H9 (cell line): ENCODE measurements around the gene CEP350. TPM values are rescaled to one million over a fixed set of nuclear protein-coding genes. Genes with fewer than 3 reads are reported as not detected.

Source experiments
- DNase-seq: peaks from one replicate; pipeline ENCODE4 v3.0.0-alpha.2; 2017
- H2AFZ ChIP-seq: one replicate; pipeline ENCODE4 v1.6.1; 2013; ENCODE audit warnings: mild to moderate bottlenecking, low read length, control low read depth, moderate library complexity
- H2AK5ac ChIP-seq: 2 replicates; pipeline ENCODE4 v1.6.1; 2013; ENCODE audit warnings: low read length, control low read depth, mixed read lengths; ENCODE audit not compliant: insufficient read length
- H2BK120ac ChIP-seq: one replicate; pipeline ENCODE4 v1.6.1; 2013; ENCODE audit warnings: low read depth, mild to moderate bottlenecking, low read length, control low read depth, inconsistent platforms; ENCODE audit not compliant: poor library complexity, severe bottlenecking
- H2BK12ac ChIP-seq: 2 replicates; pipeline ENCODE4 v1.6.1; 2013; ENCODE audit warnings: low read length, control low read depth, mixed read lengths, low read depth; ENCODE audit not compliant: insufficient read length
- H2BK15ac ChIP-seq: 2 replicates; pipeline ENCODE4 v1.6.1; 2013; ENCODE audit warnings: low read depth, low read length, control low read depth
- H2BK20ac ChIP-seq: one replicate; pipeline ENCODE4 v1.6.1; 2013; ENCODE audit warnings: low read depth, mild to moderate bottlenecking, low read length, control low read depth, inconsistent platforms; ENCODE audit not compliant: poor library complexity, severe bottlenecking
- H2BK5ac ChIP-seq: 2 replicates; pipeline ENCODE4 v1.6.1; 2013; ENCODE audit warnings: low read length, control low read depth, mixed read lengths; ENCODE audit not compliant: insufficient read length
- H3K14ac ChIP-seq: 2 replicates; pipeline ENCODE4 v1.6.1; 2013; ENCODE audit warnings: low read length, control low read depth; ENCODE audit not compliant: insufficient read depth
- H3K18ac ChIP-seq: 2 replicates; pipeline ENCODE4 v1.6.1; 2013; ENCODE audit warnings: low read depth, mild to moderate bottlenecking, mixed read lengths, low read length, control low read depth; ENCODE audit not compliant: insufficient read length
- H3K23ac ChIP-seq: 2 replicates; pipeline ENCODE4 v1.6.1; 2013; ENCODE audit warnings: low read length, control low read depth, mixed read lengths, low read depth; ENCODE audit not compliant: insufficient read length
- H3K23me2 ChIP-seq: 2 replicates; pipeline ENCODE4 v1.6.1; 2013; ENCODE audit warnings: low read depth, mild to moderate bottlenecking, mixed read lengths, low read length, control low read depth; ENCODE audit not compliant: insufficient read length, poor library complexity, severe bottlenecking
- H3K27ac ChIP-seq: 2 replicates; pipeline ENCODE4 v1.5.1; 2013; ENCODE audit warnings: low read length, control low read depth, mixed read lengths, low read depth; ENCODE audit not compliant: insufficient read length
- H3K27me3 ChIP-seq: 2 replicates; pipeline ENCODE4 v1.6.1; 2013; ENCODE audit warnings: low read length, control low read depth, inconsistent platforms; ENCODE audit not compliant: insufficient read depth
- H3K4ac ChIP-seq: 2 replicates; pipeline ENCODE4 v1.6.1; 2013; ENCODE audit warnings: low read depth, mild to moderate bottlenecking, control low read depth, inconsistent platforms, low read length, moderate library complexity
- H3K4me1 ChIP-seq: 2 replicates; pipeline ENCODE4 v1.6.1; 2013; ENCODE audit warnings: low read length, control low read depth, inconsistent platforms; ENCODE audit not compliant: insufficient read depth
- H3K4me2 ChIP-seq: 2 replicates; pipeline ENCODE4 v1.6.1; 2013; ENCODE audit warnings: low read length, control low read depth, mixed read lengths; ENCODE audit not compliant: insufficient read length, insufficient read depth
- H3K56ac ChIP-seq: 2 replicates; pipeline ENCODE4 v1.6.1; 2013; ENCODE audit warnings: low read depth, mild to moderate bottlenecking, mixed read lengths, low read length, control low read depth; ENCODE audit not compliant: insufficient read length
- H3K79me1 ChIP-seq: 2 replicates; pipeline ENCODE4 v1.6.1; 2013; ENCODE audit warnings: low read depth, mild to moderate bottlenecking, moderate library complexity, low read length, control low read depth, inconsistent platforms; ENCODE audit not compliant: insufficient read depth, poor library complexity, severe bottlenecking
- H3K79me2 ChIP-seq: 2 replicates; pipeline ENCODE4 v1.6.1; 2013; ENCODE audit warnings: low read length, control low read depth, inconsistent platforms; ENCODE audit not compliant: insufficient read depth
- H3K9ac ChIP-seq: 2 replicates; pipeline ENCODE4 v1.6.1; 2013; ENCODE audit warnings: low read length, control low read depth, mixed read lengths; ENCODE audit not compliant: insufficient read length; ENCODE audit errors: extremely low read depth
- H3K9me3 ChIP-seq: one replicate; pipeline ENCODE4 v1.6.1; 2013; ENCODE audit warnings: low read depth, low read length, inconsistent platforms; ENCODE audit not compliant: control insufficient read depth
- H3T11ph ChIP-seq: one replicate; pipeline ENCODE4 v1.6.1; 2013; ENCODE audit warnings: mild to moderate bottlenecking, low read length, control low read depth, inconsistent platforms
- H4K20me1 ChIP-seq: one replicate; pipeline ENCODE4 v1.6.1; 2013; ENCODE audit not compliant: control insufficient read depth, insufficient read length, insufficient read depth
- H4K5ac ChIP-seq: 2 replicates; pipeline ENCODE4 v1.6.1; 2013; ENCODE audit warnings: low read depth, mild to moderate bottlenecking, mixed read lengths, low read length, control low read depth; ENCODE audit not compliant: insufficient read length
- H4K8ac ChIP-seq: replicated peaks from 2 replicates; pipeline ENCODE4 v1.6.1; 2013; ENCODE audit warnings: low read length, control low read depth, mixed read lengths, low read depth; ENCODE audit not compliant: insufficient read length
- H4K91ac ChIP-seq: 2 replicates; pipeline ENCODE4 v1.6.1; 2013; ENCODE audit warnings: low read depth, mild to moderate bottlenecking, moderate library complexity, mixed read lengths, low read length, control low read depth; ENCODE audit not compliant: insufficient read length
- H3K27ac Mint-ChIP-seq, 3 experiments: 2 replicates in 2 of 3; 3 replicates in 1 of 3; pipeline ENCODE4 v1.8.0; 2020 to 2021; ENCODE audit warnings: mixed read lengths in 3 of 3, mild to moderate bottlenecking in 1 of 3, moderate library complexity in 1 of 3
- H3K27me3 Mint-ChIP-seq: 2 replicates; pipeline ENCODE4 v1.8.0; 2021; ENCODE audit warnings: low read depth, mild to moderate bottlenecking, moderate library complexity, mixed read lengths
- H3K36me3 Mint-ChIP-seq, 3 experiments: 2 replicates in 2 of 3; 3 replicates in 1 of 3; pipeline ENCODE4 v1.8.0; 2020 to 2021; ENCODE audit warnings: low read depth in 3 of 3, mixed read lengths in 3 of 3; ENCODE audit not compliant: insufficient read depth in 1 of 3
- H3K4me1 Mint-ChIP-seq, 2 experiments: 2 replicates each; pipeline ENCODE4 v1.8.0; 2020; ENCODE audit warnings: mixed read lengths in 2 of 2
- H3K4me3 Mint-ChIP-seq, 2 experiments: 2 replicates in 1 of 2; 3 replicates in 1 of 2; pipeline ENCODE4 v1.8.0; 2020 to 2021; ENCODE audit warnings: mild to moderate bottlenecking in 2 of 2, mixed read lengths in 2 of 2, moderate library complexity in 1 of 2
- H3K9me3 Mint-ChIP-seq, 2 experiments: 2 replicates in 1 of 2; 3 replicates in 1 of 2; pipeline ENCODE4 v1.8.0; 2020; ENCODE audit warnings: mild to moderate bottlenecking in 2 of 2, mixed read lengths in 2 of 2, moderate library complexity in 1 of 2
- WGBS: extraction: QIAGEN DNeasy Blood & Tissue Kit; methylation state at CpG from one replicate; pipeline ENCODE4 v1.1.7; 2013; ENCODE audit warnings: missing lambda C conversion rate, low lambda C conversion rate, mixed read lengths; ENCODE audit not compliant: insufficient read length; ENCODE audit errors: extremely low coverage; 5-methylcytosine and 5-hydroxymethylcytosine counted together
- total RNA-seq: library from RNA; stranded (reverse); gene quantifications from 2 replicates; pipeline ENCODE4 v1.2.1, GENCODE V29; 2021
- TF ChIP-seq, protein P1 (sequence below): fragments of 200-600 bp; sonication (generic); conservative IDR thresholded peaks from 3 replicates; pipeline ENCODE4 v1.8.0; 2021; ENCODE audit warnings: antibody characterized with exemption, mild to moderate bottlenecking

The CEP350 gene
- total RNA-seq, 1 experiment from 2014 or later, result 39.2 TPM

DNA sequence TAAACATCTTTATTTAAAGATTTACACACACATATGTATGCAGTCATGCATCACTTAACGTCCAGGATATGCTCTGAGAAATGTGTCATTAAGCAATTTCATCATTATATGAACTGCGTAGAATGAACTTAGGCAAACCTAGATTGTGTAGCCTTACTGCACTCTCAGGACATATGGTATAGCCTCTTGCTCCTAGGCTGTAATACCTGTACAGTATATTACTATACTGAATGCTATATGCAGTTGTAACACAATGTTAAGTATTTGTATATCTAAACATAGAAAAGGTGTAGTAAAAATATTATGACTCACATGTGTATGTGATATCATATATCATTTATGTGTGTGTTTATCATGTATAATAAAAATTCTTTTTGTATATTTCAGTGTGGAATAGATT, 126.9 kb downstream of the CEP350 start:
- no peak overlapping the region for H3K18ac ChIP-seq
- no peaks in the 10 kb centered on the region for H3K4me1 ChIP-seq
- H3K56ac ChIP-seq, result no peak overlapping the region
- no peak overlapping the region for H4K8ac ChIP-seq
- Mint-ChIP-seq H3K27me3 (no peaks in the 10 kb centered on the region), H3K9me3 (no peaks in the 10 kb centered on the region), H3K4me3 (no peak overlapping the region), H3K4me1 (no peaks in the 10 kb centered on the region), H3K36me3 (peaks cover 0 to 23% (median 18%) of the 10 kb centered on the region in 3 experiments; a peak in 5 of 7 replicates), H3K27ac (no peak overlapping the region)
- no peaks in the 10 kb centered on the region for H3K9me3 ChIP-seq
- H3K9ac ChIP-seq, result no peak overlapping the region
- no peak overlapping the region for H3K14ac ChIP-seq
- TF ChIP-seq, protein P1, sequence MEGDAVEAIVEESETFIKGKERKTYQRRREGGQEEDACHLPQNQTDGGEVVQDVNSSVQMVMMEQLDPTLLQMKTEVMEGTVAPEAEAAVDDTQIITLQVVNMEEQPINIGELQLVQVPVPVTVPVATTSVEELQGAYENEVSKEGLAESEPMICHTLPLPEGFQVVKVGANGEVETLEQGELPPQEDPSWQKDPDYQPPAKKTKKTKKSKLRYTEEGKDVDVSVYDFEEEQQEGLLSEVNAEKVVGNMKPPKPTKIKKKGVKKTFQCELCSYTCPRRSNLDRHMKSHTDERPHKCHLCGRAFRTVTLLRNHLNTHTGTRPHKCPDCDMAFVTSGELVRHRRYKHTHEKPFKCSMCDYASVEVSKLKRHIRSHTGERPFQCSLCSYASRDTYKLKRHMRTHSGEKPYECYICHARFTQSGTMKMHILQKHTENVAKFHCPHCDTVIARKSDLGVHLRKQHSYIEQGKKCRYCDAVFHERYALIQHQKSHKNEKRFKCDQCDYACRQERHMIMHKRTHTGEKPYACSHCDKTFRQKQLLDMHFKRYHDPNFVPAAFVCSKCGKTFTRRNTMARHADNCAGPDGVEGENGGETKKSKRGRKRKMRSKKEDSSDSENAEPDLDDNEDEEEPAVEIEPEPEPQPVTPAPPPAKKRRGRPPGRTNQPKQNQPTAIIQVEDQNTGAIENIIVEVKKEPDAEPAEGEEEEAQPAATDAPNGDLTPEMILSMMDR, result no peak
- no peak overlapping the region for H3K27ac ChIP-seq
- H3K23me2 ChIP-seq, result no peaks in the 10 kb centered on the region
- no peak overlapping the region for H2BK15ac ChIP-seq
- no peak for DNase-seq
- H3K4ac ChIP-seq, result no peak overlapping the region
- H2BK20ac ChIP-seq, result no peak overlapping the region
- H4K5ac ChIP-seq, result no peak overlapping the region
- no peak overlapping the region for H3K23ac ChIP-seq
- H3K27me3 ChIP-seq, result no peaks in the 10 kb centered on the region
- no peak overlapping the region for H2BK12ac ChIP-seq
- H2BK5ac ChIP-seq, result no peak overlapping the region
- no CpG with 5 or more reads among the region's 2 CpGs for WGBS
- no peak overlapping the region for H3T11ph ChIP-seq
- no peaks in the 10 kb centered on the region for H3K79me1 ChIP-seq
- no peak overlapping the region for H3K4me2 ChIP-seq
- no peak overlapping the region for H2BK120ac ChIP-seq
- H2AK5ac ChIP-seq, result no peak overlapping the region
- H3K79me2 ChIP-seq, result no peaks in the 10 kb centered on the region
- no peak overlapping the region for H2AFZ ChIP-seq
- no peak overlapping the region for H4K91ac ChIP-seq
- no peaks in the 10 kb centered on the region for H4K20me1 ChIP-seq
